Stomach smooth muscle (tissue), 2 donors: Measurements from ENCODE around the gene BTBD17.
"Not testable (repeated sequence)": the region's sequence is repeated elsewhere in the genome, so short reads cannot be mapped to it uniquely, and the experiment has no call there.

Experiments used
- H3K27ac ChIP-seq: one replicate; pipeline ENCODE4 v1.7.0; 2013; ENCODE audit warnings: mild to moderate bottlenecking, low read length, inconsistent platforms
- H3K27me3 ChIP-seq, 2 donors: one replicate each; pipeline ENCODE4 v1.7.0; 2013; ENCODE audit warnings: low read length in 2 of 2; ENCODE audit not compliant: insufficient read depth in 2 of 2, control insufficient read depth in 1 of 2
- H3K36me3 ChIP-seq, 2 donors: one replicate each; pipeline ENCODE4 v1.7.0; 2013; ENCODE audit warnings: low read length in 2 of 2; ENCODE audit not compliant: control insufficient read depth in 2 of 2, insufficient read depth in 2 of 2
- H3K4me1 ChIP-seq: one replicate; pipeline ENCODE4 v1.7.0; 2013; ENCODE audit warnings: low read length; ENCODE audit not compliant: control insufficient read depth, insufficient read depth
- H3K4me3 ChIP-seq, 2 donors: one replicate each; pipeline ENCODE4 v1.7.0; 2013; ENCODE audit warnings: low read length in 2 of 2
- H3K9ac ChIP-seq, 2 donors: one replicate each; pipeline ENCODE4 v1.7.0; 2013; ENCODE audit warnings: low read length in 2 of 2, mild to moderate bottlenecking in 1 of 2
- H3K9me3 ChIP-seq, 2 donors: one replicate each; pipeline ENCODE4 v1.7.0; 2013; ENCODE audit warnings: low read length in 2 of 2; ENCODE audit not compliant: control insufficient read depth in 2 of 2
- donor health status: healthy.
- donor health status: Pancreatic carcinoma.

The BTBD17 gene

GRCh38 chr17:74361230-74362068 is at the start of gene BTBD17:
Gene BTBD17 (minus strand): TSS chr17:74361868. CDS start chr17:74361819, 49 bp downstream.
- Histone ChIP-seq H3K4me1 (peaks cover 14% of the 10 kb centered on the region), H3K9me3 (no peaks in the 10 kb centered on the region), H3K27ac (no peak within 1 kb of the TSS), H3K36me3 (no peaks in the 10 kb centered on the region), H3K9ac (no peak within 1 kb of the TSS), H3K27me3 (peaks cover 46 to 48% of the 10 kb centered on the region in 2 donors), H3K4me3 (no peak within 1 kb of the TSS)

DNA sequence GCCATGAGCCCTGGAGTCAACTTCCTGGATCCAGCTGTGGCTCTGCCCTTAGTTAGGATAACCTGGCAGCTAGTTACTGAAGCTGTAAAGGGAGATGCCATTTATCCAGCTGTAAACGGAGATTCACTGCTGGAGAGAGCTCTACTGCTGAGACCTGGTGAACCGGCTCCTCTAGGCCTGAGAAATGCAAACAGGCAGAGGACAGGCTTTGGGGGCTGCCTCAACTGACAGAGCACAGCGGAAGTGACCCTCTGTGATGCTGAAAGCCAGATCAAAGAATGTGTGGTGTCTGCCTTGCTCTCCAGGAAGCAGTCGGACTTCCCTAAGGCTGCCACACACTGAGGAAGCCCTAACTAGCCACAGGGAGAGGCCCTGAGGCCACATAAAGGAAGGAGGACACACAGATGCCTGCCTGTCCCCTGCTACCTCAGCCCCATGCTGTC is 48.4 kb upstream of the BTBD17 start:
- H3K27me3 ChIP-seq: no peaks in the 10 kb centered on the region
- H3K4me3 ChIP-seq: no peak overlapping the region
- H3K9ac ChIP-seq: no peak overlapping the region
- no peaks in the 10 kb centered on the region for H3K36me3 ChIP-seq
- no peak overlapping the region for H3K27ac ChIP-seq
- H3K9me3 ChIP-seq: no peaks in the 10 kb centered on the region
- H3K4me1 ChIP-seq: no peaks in the 10 kb centered on the region

DNA sequence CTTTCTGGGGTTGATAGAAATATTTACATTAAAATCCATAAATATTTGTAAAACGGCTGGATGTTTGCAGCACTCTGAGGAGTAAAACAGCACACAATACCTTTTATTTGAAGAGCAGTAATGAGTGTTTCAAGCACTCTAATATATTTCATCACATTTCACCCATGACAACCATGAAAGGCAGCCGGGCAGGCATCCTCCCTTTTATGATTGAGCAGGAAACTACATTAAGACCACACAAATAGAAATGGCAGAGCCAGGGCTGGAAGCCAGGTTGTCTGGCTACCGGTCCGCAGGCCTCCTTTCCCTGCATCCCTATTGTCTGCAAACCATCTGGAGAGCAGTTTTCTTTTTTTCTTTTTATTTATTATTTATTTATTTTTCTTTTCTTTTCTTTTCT is 47.1 kb upstream of the BTBD17 start:
- Histone ChIP-seq H3K27me3 (peaks cover 4 to 7% of the 10 kb centered on the region in 2 donors), H3K4me3 (no peak overlapping the region), H3K9ac (no peak overlapping the region), H3K36me3 (no peaks in the 10 kb centered on the region), H3K27ac (no peak overlapping the region), H3K9me3 (no peaks in the 10 kb centered on the region), H3K4me1 (no peaks in the 10 kb centered on the region)

- H3K4me3 ChIP-seq: no peak overlapping the region
- peaks cover 5 to 7% of the 10 kb centered on the region in 2 donors for H3K27me3 ChIP-seq
- H3K4me1 ChIP-seq: no peaks in the 10 kb centered on the region
- H3K9me3 ChIP-seq: no peaks in the 10 kb centered on the region
- no peak overlapping the region for H3K9ac ChIP-seq
- no peak overlapping the region for H3K27ac ChIP-seq
- no peaks in the 10 kb centered on the region for H3K36me3 ChIP-seq
These were observed 46.6 kb upstream of the BTBD17 start for GRCh38 chr17:74408262-74408661.

DNA sequence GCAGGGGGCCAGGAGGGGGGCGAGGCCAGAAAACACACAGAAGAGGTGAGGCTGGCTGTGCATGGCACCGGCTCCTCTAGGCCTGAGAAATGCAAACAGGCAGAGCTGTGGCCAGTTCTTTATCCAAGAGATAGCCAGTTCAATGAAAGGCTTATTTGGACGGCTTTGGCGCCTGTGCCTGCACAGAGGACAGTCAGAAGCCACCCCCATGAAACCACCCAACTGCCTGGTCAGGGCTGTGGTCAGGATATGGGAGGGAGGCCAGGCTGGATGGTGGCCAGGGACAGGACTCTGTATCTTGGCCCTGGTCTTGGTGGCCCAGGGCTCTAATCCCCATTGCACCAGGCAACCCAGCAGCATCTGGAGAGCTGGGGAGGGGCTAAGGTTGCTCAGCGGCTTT is 45.7 kb upstream of the BTBD17 start:
- Histone ChIP-seq H3K9ac (no peak overlapping the region), H3K9me3 (no peaks in the 10 kb centered on the region), H3K36me3 (no peaks in the 10 kb centered on the region), H3K4me1 (no peaks in the 10 kb centered on the region), H3K4me3 (no peak overlapping the region), H3K27me3 (peaks cover 5 to 7% of the 10 kb centered on the region in 2 donors), H3K27ac (no peak overlapping the region)

- not testable (repeated sequence) for H3K27me3 ChIP-seq, H3K4me1 ChIP-seq, H3K27ac ChIP-seq, H3K36me3 ChIP-seq, H3K4me3 ChIP-seq, H3K9ac ChIP-seq, H3K9me3 ChIP-seq
These were observed 43.6 kb upstream of the BTBD17 start for GRCh38 chr17:74405311-74405710.

GRCh38 chr17:74404789-74405188 is 43.1 kb upstream of the BTBD17 start:
- no peaks in the 10 kb centered on the region for H3K36me3 ChIP-seq
- no peaks in the 10 kb centered on the region for H3K4me1 ChIP-seq
- H3K9me3 ChIP-seq: no peaks in the 10 kb centered on the region
- H3K4me3 ChIP-seq: no peak overlapping the region
- no peak overlapping the region for H3K9ac ChIP-seq
- H3K27ac ChIP-seq: no peak overlapping the region
- H3K27me3 ChIP-seq: peaks cover 5 to 7% of the 10 kb centered on the region in 2 donors

GRCh38 chr17:74404218-74404617 is 42.5 kb upstream of the BTBD17 start:
- peaks cover 5 to 7% of the 10 kb centered on the region in 2 donors for H3K27me3 ChIP-seq
- H3K4me3 ChIP-seq: no peak overlapping the region
- H3K36me3 ChIP-seq: no peaks in the 10 kb centered on the region
- H3K9ac ChIP-seq: no peak overlapping the region
- H3K4me1 ChIP-seq: no peaks in the 10 kb centered on the region
- no peak overlapping the region for H3K27ac ChIP-seq
- H3K9me3 ChIP-seq: no peaks in the 10 kb centered on the region

DNA sequence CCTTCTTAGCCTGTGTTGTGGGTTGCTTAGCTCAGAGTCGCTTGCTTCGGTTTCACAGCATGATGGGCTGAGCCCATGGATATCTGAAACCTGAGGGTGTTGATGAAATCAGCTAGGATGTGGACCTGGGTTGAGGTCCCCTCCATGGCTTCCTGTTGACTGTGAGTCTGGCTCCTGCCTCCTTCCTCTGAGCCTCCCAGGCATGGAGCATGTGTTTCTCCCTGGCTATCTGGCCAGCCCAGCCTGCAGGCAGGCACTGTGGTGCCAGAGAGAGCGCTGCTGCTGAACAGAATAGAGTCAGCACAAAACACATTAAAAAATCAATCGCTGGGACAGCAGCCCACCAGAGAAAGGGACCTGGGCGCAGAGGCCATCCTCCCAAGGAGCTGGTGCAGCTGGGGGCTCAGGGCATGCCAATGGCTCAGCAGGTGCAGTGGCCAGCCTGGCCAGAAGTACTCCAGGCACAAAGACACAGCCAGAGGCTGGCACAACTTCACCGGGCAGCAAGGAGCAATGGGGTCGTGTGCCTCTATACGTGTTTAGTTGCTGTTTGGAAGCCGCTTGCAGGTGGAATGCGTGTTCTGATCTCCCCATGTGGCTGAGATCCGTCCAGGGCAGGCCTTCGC is 42.0 kb upstream of the BTBD17 start:
- Histone ChIP-seq H3K4me3 (no peak overlapping the region), H3K27ac (no peak overlapping the region), H3K9ac (no peak overlapping the region), H3K27me3 (peaks cover 5 to 7% of the 10 kb centered on the region in 2 donors), H3K4me1 (no peaks in the 10 kb centered on the region), H3K9me3 (no peaks in the 10 kb centered on the region), H3K36me3 (no peaks in the 10 kb centered on the region)

DNA sequence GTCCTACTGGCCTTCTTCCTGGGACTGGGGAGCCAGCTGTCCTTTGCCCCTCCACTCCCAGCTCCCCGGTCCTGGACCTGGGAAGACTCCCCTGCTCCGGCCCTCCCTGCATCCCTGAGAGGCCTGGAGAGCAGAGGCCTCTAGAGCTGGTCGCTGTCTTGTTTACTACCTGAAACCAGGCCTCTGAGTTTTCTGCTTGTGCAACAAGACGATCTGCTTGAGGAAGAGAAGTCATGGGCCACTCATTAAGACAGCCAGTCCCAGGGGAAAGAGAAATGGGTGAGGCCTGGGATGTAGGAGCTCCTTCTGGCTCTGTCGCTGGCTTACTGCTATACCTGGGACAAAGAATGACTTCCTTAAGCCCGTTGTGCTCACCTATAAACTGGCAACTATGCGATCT is 40.4 kb upstream of the BTBD17 start:
- Histone ChIP-seq H3K9ac (no peak overlapping the region), H3K9me3 (no peaks in the 10 kb centered on the region), H3K4me3 (no peak overlapping the region), H3K27me3 (peaks cover 5 to 7% of the 10 kb centered on the region in 2 donors), H3K27ac (no peak overlapping the region), H3K36me3 (no peaks in the 10 kb centered on the region), H3K4me1 (no peaks in the 10 kb centered on the region)

DNA sequence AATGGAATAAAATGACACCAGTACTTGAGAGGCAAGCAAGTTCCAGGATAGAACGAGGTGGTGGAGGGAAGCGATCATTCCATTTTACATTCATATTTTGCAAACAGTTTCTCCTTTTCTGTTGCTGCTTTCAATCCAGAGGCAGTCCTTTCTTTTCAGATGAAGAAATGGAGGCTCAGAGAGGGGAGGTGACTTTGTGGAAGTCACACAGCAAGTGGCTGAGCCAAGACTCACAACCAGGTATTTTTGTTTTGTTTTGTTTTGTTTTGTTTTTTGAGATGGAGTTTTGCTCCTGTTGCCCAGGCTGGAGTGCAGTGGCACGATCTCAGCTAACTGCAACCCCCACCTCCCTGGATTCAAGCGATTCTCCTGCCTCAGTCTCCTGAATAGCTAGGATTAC is 34.9 kb upstream of the BTBD17 start:
- Histone ChIP-seq H3K27ac (no peak overlapping the region), H3K9me3 (peaks cover 0 to 3% of the 10 kb centered on the region in 2 donors), H3K4me1 (no peaks in the 10 kb centered on the region), H3K27me3 (peaks cover 0 to 2% of the 10 kb centered on the region in 2 donors), H3K36me3 (no peaks in the 10 kb centered on the region), H3K4me3 (no peak overlapping the region), H3K9ac (no peak overlapping the region)
